Naive B cell (primary cell): ENCODE measurements around the gene STOX2. TPM values are rescaled to one million over a fixed set of nuclear protein-coding genes. Genes with fewer than 3 reads are reported as not detected.

ENCODE experiments used
- ATAC-seq, 2 donors: fragments of 150-1000 bp; cut with Tn5 transposase; 2 replicates each; pipeline ENCODE4 v1.10.0; 2021; ENCODE audit warnings: low read depth in 2 of 2, mild to moderate bottlenecking in 2 of 2, moderate library complexity in 2 of 2
- DNase-seq: peaks from one replicate; pipeline ENCODE4 v3.0.0; 2022
- H3K27ac Mint-ChIP-seq, 6 donors: one replicate each; pipeline ENCODE4 v1.8.0; 2020 to 2022; ENCODE audit warnings: mild to moderate bottlenecking in 6 of 6, mixed read lengths in 6 of 6, moderate library complexity in 5 of 6, inconsistent platforms in 2 of 6
- H3K27me3 Mint-ChIP-seq, 3 donors: one replicate each; pipeline ENCODE4 v1.8.0; 2021 to 2022; ENCODE audit warnings: mixed read lengths in 3 of 3, mild to moderate bottlenecking in 1 of 3
- H3K36me3 Mint-ChIP-seq, 2 donors: one replicate each; pipeline ENCODE4 v1.8.0; 2020 to 2022; ENCODE audit warnings: mixed read lengths in 2 of 2, inconsistent platforms in 1 of 2, mild to moderate bottlenecking in 1 of 2
- H3K4me1 Mint-ChIP-seq, 3 donors: one replicate each; pipeline ENCODE4 v1.8.0; 2020 to 2022; ENCODE audit warnings: mixed read lengths in 3 of 3, inconsistent platforms in 1 of 3, mild to moderate bottlenecking in 1 of 3, moderate library complexity in 1 of 3
- H3K4me3 Mint-ChIP-seq, 8 donors: one replicate each; pipeline ENCODE4 v1.8.0; 2020 to 2022; ENCODE audit warnings: mild to moderate bottlenecking in 8 of 8, mixed read lengths in 8 of 8, moderate library complexity in 8 of 8, inconsistent platforms in 2 of 8
- H3K9me3 Mint-ChIP-seq, 7 donors: one replicate each; pipeline ENCODE4 v1.8.0; 2020 to 2022; ENCODE audit warnings: mixed read lengths in 7 of 7, mild to moderate bottlenecking in 5 of 7, inconsistent platforms in 2 of 7, moderate library complexity in 1 of 7
- polyA plus RNA-seq, 6 donors: library from polyadenylated mRNA; unstranded; fragments of 300-500 nt; fragmentation: Illumina TruSeq; gene quantifications; one replicate each; pipeline ENCODE4 v1.2.3, GENCODE V29; 2021; ENCODE audit warnings: low read depth in 6 of 6

STOX2 gene
- polyA plus RNA-seq, 6 donors from 2014 or later = not detected

DNA sequence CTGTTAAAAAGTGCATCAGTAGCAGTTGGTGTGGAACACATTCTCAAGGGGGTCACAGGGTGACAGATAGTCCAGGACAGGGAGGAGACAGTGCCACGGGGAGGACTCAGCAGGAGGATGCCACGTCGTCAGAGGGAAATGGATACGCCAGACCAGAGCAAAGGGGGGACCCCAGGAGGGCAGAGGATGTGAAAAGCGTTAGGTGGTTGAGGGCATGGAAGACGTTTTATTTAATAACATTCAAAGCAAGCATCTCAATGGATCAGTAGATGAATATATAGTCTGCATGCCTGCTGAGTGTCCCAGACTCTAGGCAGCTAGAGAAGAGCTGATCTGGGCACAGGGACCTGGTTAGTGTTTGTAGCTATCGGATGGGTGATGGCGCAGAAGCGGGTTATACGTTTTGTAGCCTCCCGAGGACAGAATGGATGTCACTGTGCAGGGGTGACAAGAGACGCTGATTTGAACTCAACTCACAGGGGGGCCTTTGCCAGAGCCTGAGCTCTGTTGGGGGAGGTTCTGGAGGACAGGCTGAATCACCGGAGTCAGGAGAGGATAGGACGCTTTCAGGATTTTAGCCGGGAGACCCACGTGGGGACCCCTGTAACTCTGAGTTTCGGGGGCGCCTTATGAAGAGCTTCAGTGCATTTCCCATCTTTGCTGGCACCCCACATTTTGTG is 81.3 kb downstream of the STOX2 start:
- Mint-ChIP-seq H3K36me3 (no peaks in the 10 kb centered on the region), H3K4me1 (no peaks in the 10 kb centered on the region), H3K9me3 (peaks cover 0 to 4% (median 0%) of the 10 kb centered on the region in 7 donors), H3K4me3 (no peak overlapping the region), H3K27me3 (peaks cover 4 to 18% (median 13%) of the 10 kb centered on the region in 3 donors), H3K27ac (no peak overlapping the region)
- DNase-seq (no peak), ATAC-seq (no peak)

- ATAC-seq (no peak), DNase-seq (no peak)
- no peak overlapping the region for H3K4me3 Mint-ChIP-seq
- H3K27ac Mint-ChIP-seq = no peak overlapping the region
- H3K9me3 Mint-ChIP-seq = peaks cover 0 to 4% (median 0%) of the 10 kb centered on the region in 7 donors
- H3K36me3 Mint-ChIP-seq = no peaks in the 10 kb centered on the region
- H3K4me1 Mint-ChIP-seq = no peaks in the 10 kb centered on the region
- H3K27me3 Mint-ChIP-seq = peaks cover 4 to 22% (median 14%) of the 10 kb centered on the region in 3 donors
Observed at GRCh38 chr4:183986971-183987946, 82.2 kb downstream of the STOX2 start.

- Mint-ChIP-seq H3K4me1 (no peaks in the 10 kb centered on the region), H3K27me3 (peaks cover 4 to 20% (median 13%) of the 10 kb centered on the region in 3 donors), H3K4me3 (no peak overlapping the region), H3K36me3 (no peaks in the 10 kb centered on the region), H3K27ac (no peak overlapping the region), H3K9me3 (peaks cover 0 to 4% (median 0%) of the 10 kb centered on the region in 7 donors)
- no peak for ATAC-seq
- no peak for DNase-seq
Observed at GRCh38 chr4:183987987-183988392, 82.9 kb downstream of the STOX2 start.

GRCh38 chr4:183988874-183989273 is 83.8 kb downstream of the STOX2 start:
- ATAC-seq (no peak), DNase-seq (no peak)
- Mint-ChIP-seq H3K36me3 (no peaks in the 10 kb centered on the region), H3K4me3 (no peak overlapping the region), H3K4me1 (no peaks in the 10 kb centered on the region), H3K27ac (no peak overlapping the region), H3K27me3 (peaks cover 4 to 13% (median 9%) of the 10 kb centered on the region in 3 donors), H3K9me3 (peaks cover 0 to 3% (median 0%) of the 10 kb centered on the region in 7 donors)

GRCh38 chr4:183989461-183989860 is 84.4 kb downstream of the STOX2 start:
- peaks cover 0 to 9% (median 9%) of the 10 kb centered on the region in 3 donors for H3K27me3 Mint-ChIP-seq
- no peaks in the 10 kb centered on the region for H3K36me3 Mint-ChIP-seq
- H3K9me3 Mint-ChIP-seq = no peaks in the 10 kb centered on the region
- H3K27ac Mint-ChIP-seq = no peak overlapping the region
- no peaks in the 10 kb centered on the region for H3K4me1 Mint-ChIP-seq
- no peak for DNase-seq
- no peak for ATAC-seq
- H3K4me3 Mint-ChIP-seq = no peak overlapping the region

- Mint-ChIP-seq H3K27me3 (peaks cover 0 to 14% (median 9%) of the 10 kb centered on the region in 3 donors), H3K4me3 (no peak overlapping the region)
- no peak for DNase-seq
Observed at GRCh38 chr4:183989931-183990330, 84.8 kb downstream of the STOX2 start.

DNA sequence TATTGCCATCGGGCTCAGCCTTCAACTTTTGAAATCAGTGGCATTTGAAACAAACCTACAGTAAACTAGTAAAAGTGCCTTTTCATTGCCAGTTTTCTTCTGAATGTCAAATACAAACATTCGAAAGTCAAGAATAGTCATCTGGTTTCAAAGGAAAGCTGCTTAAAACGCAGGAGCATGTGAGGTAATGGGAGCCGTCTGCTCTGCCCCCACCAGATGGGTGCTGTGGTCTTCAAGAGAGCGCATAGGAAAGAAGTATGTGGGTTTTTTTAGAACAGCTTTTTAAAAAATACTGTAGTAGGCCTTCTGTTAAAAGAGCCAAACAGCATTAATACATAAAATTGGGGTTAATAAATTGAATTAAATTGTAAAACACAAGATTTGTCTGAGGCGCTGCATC is 88.6 kb downstream of the STOX2 start:
- no peak overlapping the region for H3K4me3 Mint-ChIP-seq
- DNase-seq (no peak), ATAC-seq (no peak)
- H3K27ac Mint-ChIP-seq = no peak overlapping the region
- H3K36me3 Mint-ChIP-seq = no peaks in the 10 kb centered on the region
- no peaks in the 10 kb centered on the region for H3K4me1 Mint-ChIP-seq
- H3K27me3 Mint-ChIP-seq = peaks cover 6 to 16% (median 9%) of the 10 kb centered on the region in 3 donors
- H3K9me3 Mint-ChIP-seq = no peaks in the 10 kb centered on the region

More at GRCh38 chr4:183989931-183990330, 84.8 kb downstream of the STOX2 start:
- H3K27ac Mint-ChIP-seq = no peak overlapping the region
- H3K9me3 Mint-ChIP-seq = no peaks in the 10 kb centered on the region
- no peaks in the 10 kb centered on the region for H3K36me3 Mint-ChIP-seq
- H3K4me1 Mint-ChIP-seq = no peaks in the 10 kb centered on the region
- ATAC-seq = no peak

GRCh38 chr4:183995570-183995969 is 90.5 kb downstream of the STOX2 start:
- Mint-ChIP-seq H3K36me3 (no peaks in the 10 kb centered on the region), H3K27ac (no peak overlapping the region), H3K27me3 (peaks cover 4 to 16% (median 8%) of the 10 kb centered on the region in 3 donors), H3K4me3 (no peak overlapping the region), H3K4me1 (no peaks in the 10 kb centered on the region), H3K9me3 (no peaks in the 10 kb centered on the region)
- no peak for DNase-seq
- ATAC-seq = no peak

- Mint-ChIP-seq H3K27ac (no peak overlapping the region), H3K4me1 (no peaks in the 10 kb centered on the region), H3K27me3 (peaks cover 13 to 16% (median 15%) of the 10 kb centered on the region in 3 donors), H3K36me3 (no peaks in the 10 kb centered on the region), H3K9me3 (no peaks in the 10 kb centered on the region), H3K4me3 (no peak overlapping the region)
- DNase-seq (no peak), ATAC-seq (no peak)
Observed at GRCh38 chr4:183996868-183997267, 91.8 kb downstream of the STOX2 start.

- Mint-ChIP-seq H3K9me3 (peaks cover 0 to 3% (median 0%) of the 10 kb centered on the region in 7 donors), H3K4me3 (peak overlapping the region in 1 of 8 donors; percentile 38), H3K4me1 (no peaks in the 10 kb centered on the region), H3K27me3 (peaks cover 6 to 15% (median 8%) of the 10 kb centered on the region in 3 donors), H3K36me3 (no peaks in the 10 kb centered on the region), H3K27ac (no peak overlapping the region)
- no peak for DNase-seq
- no peak for ATAC-seq
Observed at GRCh38 chr4:183999435-183999834, 94.3 kb downstream of the STOX2 start.

DNA sequence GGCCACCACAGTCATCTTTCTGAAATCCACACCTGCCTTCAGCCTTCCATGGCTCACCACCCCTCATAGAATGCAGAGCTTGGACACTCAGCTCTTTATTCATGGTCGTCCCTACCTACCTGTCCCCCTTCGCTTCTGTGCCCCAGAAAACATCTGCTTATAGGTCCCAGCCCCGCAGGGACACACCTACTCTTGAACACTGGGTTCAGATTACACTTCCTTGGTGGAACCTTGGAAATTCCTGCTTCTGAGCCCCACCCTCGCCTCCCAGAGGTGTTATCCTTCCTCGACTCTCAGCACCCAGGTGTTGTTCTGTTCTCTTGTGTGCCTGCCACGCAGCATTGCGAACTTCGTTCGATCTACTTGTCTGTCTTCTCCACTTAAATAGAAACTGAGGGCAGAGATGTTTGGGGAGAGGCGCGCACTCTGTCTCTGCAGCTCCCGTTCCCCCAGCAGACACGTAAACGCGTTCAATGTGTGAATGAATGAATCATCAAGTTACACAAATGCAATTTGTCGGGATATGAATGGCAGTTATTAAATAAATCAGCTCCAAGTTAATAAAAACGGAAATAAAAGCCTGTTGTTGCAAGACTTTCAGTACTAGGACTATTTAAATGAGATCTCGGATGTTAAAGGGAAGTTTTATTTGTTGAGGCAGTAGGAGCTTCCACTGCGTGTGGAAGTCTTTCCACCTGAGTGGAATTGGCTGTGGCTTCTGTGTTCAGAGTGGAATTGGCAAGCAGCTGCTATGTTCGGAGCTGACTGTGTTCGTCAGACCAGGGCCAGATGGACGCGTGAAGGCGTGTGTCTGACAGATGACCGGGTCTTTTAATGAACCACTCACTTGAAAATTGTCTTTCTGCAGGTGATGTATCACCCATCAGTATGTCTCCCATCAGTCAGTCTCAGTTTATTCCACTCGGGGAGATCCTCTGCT is 95.6 kb downstream of the STOX2 start:
- H3K4me1 Mint-ChIP-seq = no peaks in the 10 kb centered on the region
- H3K4me3 Mint-ChIP-seq = peak overlapping the region in 1 of 8 donors; percentile 42
- H3K9me3 Mint-ChIP-seq = peaks cover 0 to 3% (median 0%) of the 10 kb centered on the region in 7 donors
- no peak for ATAC-seq
- peaks cover 0 to 15% (median 8%) of the 10 kb centered on the region in 3 donors for H3K27me3 Mint-ChIP-seq
- H3K36me3 Mint-ChIP-seq = no peaks in the 10 kb centered on the region
- no peak for DNase-seq
- no peak overlapping the region for H3K27ac Mint-ChIP-seq

DNA sequence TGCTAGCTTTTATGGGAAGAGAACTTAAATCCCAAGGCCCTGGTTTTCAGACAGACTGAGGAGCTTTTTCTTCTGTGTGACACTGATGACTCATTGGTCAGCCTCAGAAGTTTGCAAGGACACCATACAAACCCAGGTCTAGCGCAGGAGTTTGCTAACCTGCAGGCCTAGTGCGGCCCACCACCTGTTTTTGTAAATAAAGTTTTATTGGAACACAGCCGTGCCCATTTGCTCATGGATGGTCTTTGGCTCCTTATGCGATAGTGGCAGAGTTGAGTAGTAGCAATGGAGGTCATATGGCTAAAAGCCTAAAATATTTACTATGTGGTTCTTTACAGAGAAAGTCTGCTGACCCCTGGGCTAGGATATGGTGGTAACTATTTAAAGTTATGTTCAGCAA is 98.3 kb downstream of the STOX2 start:
- DNase-seq = no peak
- H3K9me3 Mint-ChIP-seq = peaks cover 0 to 4% (median 0%) of the 10 kb centered on the region in 7 donors
- peaks cover 0 to 9% (median 8%) of the 10 kb centered on the region in 3 donors for H3K27me3 Mint-ChIP-seq
- no peaks in the 10 kb centered on the region for H3K36me3 Mint-ChIP-seq
- H3K4me3 Mint-ChIP-seq = no peak overlapping the region
- no peak overlapping the region for H3K27ac Mint-ChIP-seq
- ATAC-seq = no peak
- no peaks in the 10 kb centered on the region for H3K4me1 Mint-ChIP-seq

- DNase-seq = no peak
- H3K36me3 Mint-ChIP-seq = no peaks in the 10 kb centered on the region
- no peaks in the 10 kb centered on the region for H3K4me1 Mint-ChIP-seq
- peaks cover 0 to 6% (median 0%) of the 10 kb centered on the region in 3 donors for H3K27me3 Mint-ChIP-seq
- ATAC-seq = no peak
- H3K27ac Mint-ChIP-seq = no peak overlapping the region
- H3K9me3 Mint-ChIP-seq = peaks cover 0 to 4% (median 0%) of the 10 kb centered on the region in 7 donors
- H3K4me3 Mint-ChIP-seq = no peak overlapping the region
Observed at GRCh38 chr4:184007891-184008290, 102.8 kb downstream of the STOX2 start.
